ENCODE measurements around the gene PAM.

GRCh38 chr5:102763734-102764133 is 8.6 kb downstream of the PAM start:
- TF ChIP-seq CTCF (IDR thresholded peaks at IDR 0.05): no peak
- TF ChIP-seq POLR2A (IDR thresholded peaks at IDR 0.05): no peak

All from testis (tissue), 2 donors.